ENCODE measurements around the gene FOXP2. TPM values are rescaled to one million over a fixed set of nuclear protein-coding genes. Genes with fewer than 3 reads are reported as not detected.
"Not testable (repeated sequence)": the region's sequence is repeated elsewhere in the genome, so short reads cannot be mapped to it uniquely, and the experiment has no call there.

Gene FOXP2
- total RNA-seq, 3 donors from 2014 or later (not counting 1 experiment from before 2014, with no cell fraction given): not detected

GRCh38 chr7:114502454-114503254, 88.0 kb downstream of the FOXP2 start:
- intact Hi-C loops (cut with micrococcal nuclease): no loop called here
- H3K36me3 ChIP-seq (ENCODE audit: control insufficient read depth, insufficient read depth, low read length): no peaks in the 10 kb centered on the region
- no peaks in the 10 kb centered on the region for H3K9me3 ChIP-seq (ENCODE audit: control insufficient read depth, insufficient read depth, low read length)
- no peaks in the 10 kb centered on the region for H3K27me3 ChIP-seq (ENCODE audit: control insufficient read depth, insufficient read depth, low read length)
- no peaks in the 10 kb centered on the region for H3K4me1 Mint-ChIP-seq
- no peaks in the 10 kb centered on the region for H3K9me3 Mint-ChIP-seq
- H3K36me3 Mint-ChIP-seq: no peaks in the 10 kb centered on the region
- ATAC-seq: no peak
- H3K27me3 Mint-ChIP-seq (ENCODE audit: low read depth in 2 of 2): no peaks in the 10 kb centered on the region
- TF ChIP-seq, protein P1, sequence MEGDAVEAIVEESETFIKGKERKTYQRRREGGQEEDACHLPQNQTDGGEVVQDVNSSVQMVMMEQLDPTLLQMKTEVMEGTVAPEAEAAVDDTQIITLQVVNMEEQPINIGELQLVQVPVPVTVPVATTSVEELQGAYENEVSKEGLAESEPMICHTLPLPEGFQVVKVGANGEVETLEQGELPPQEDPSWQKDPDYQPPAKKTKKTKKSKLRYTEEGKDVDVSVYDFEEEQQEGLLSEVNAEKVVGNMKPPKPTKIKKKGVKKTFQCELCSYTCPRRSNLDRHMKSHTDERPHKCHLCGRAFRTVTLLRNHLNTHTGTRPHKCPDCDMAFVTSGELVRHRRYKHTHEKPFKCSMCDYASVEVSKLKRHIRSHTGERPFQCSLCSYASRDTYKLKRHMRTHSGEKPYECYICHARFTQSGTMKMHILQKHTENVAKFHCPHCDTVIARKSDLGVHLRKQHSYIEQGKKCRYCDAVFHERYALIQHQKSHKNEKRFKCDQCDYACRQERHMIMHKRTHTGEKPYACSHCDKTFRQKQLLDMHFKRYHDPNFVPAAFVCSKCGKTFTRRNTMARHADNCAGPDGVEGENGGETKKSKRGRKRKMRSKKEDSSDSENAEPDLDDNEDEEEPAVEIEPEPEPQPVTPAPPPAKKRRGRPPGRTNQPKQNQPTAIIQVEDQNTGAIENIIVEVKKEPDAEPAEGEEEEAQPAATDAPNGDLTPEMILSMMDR (IDR thresholded peaks at IDR 0.05): no peak
- WGBS (ENCODE audit: insufficient coverage): 93% methylated on average over 3 of the region's 5 CpGs
- no peak for DNase-seq
- H3K4me3 ChIP-seq (ENCODE audit: low read length): no peak overlapping the region
- no peak overlapping the region for H3K4me3 Mint-ChIP-seq
- H3K27ac Mint-ChIP-seq: no peak overlapping the region
- H3K27ac ChIP-seq (ENCODE audit: low read length): no peak overlapping the region
- H3K4me1 ChIP-seq (ENCODE audit: control insufficient read depth, insufficient read depth, low read length): no peaks in the 10 kb centered on the region

DNA sequence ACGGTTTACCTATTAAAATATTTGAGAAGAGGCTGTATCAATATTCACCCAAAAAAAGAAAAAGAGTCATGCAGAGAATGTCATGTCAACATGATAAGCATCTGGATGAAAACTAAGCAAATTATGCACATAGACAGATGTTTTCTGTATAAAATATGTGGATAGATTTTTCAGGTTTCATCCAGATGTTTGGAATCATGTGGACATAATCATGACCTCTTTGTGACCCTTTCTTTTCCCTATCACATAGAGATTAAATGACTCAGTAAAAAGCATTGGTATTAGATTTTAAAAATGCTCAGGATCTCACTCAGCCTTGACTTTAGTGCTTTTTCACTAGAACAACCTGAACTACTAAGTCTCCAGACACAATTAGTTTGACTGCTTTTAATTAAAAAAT, 90.0 kb downstream of the FOXP2 start:
- H3K36me3 Mint-ChIP-seq: no peaks in the 10 kb centered on the region
- H3K27me3 Mint-ChIP-seq (ENCODE audit: low read depth in 2 of 2): no peaks in the 10 kb centered on the region
- TF ChIP-seq, protein P1 (IDR thresholded peaks at IDR 0.05): no peak
- Histone ChIP-seq H3K27ac (ENCODE audit: low read length) (no peak overlapping the region), H3K27me3 (ENCODE audit: control insufficient read depth, insufficient read depth, low read length) (no peaks in the 10 kb centered on the region), H3K4me1 (ENCODE audit: control insufficient read depth, insufficient read depth, low read length) (no peaks in the 10 kb centered on the region), H3K36me3 (ENCODE audit: control insufficient read depth, insufficient read depth, low read length) (no peaks in the 10 kb centered on the region), H3K9me3 (ENCODE audit: control insufficient read depth, insufficient read depth, low read length) (no peaks in the 10 kb centered on the region), H3K4me3 (ENCODE audit: low read length) (no peak overlapping the region)
- no peaks in the 10 kb centered on the region for H3K4me1 Mint-ChIP-seq
- intact Hi-C loops (cut with micrococcal nuclease): no loop called here
- no peak for DNase-seq
- ATAC-seq: no peak
- no CpG with 5 or more reads among the region's 1 CpG for WGBS (ENCODE audit: insufficient coverage)
- no peak overlapping the region for H3K27ac Mint-ChIP-seq
- no peaks in the 10 kb centered on the region for H3K9me3 Mint-ChIP-seq
- no peak overlapping the region for H3K4me3 Mint-ChIP-seq

DNA sequence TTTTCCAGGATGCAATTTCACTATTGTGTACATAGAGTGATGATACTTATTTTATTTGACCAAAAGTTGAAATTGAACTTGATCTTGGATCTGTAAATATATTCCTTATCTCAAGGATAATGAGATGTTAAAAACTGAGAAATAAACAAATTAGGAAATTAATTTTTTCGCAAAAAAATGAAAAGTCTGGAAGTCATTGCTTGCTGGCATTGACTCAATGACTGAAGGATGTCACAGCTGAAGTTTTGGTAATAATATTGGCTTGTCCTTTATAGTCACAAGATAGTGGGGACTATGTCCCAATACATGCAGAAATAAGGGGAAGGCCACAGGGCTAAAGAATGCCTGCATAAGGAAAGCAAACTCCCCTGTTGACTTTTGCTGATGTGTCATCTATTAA, 92.8 kb downstream of the FOXP2 start:
- Histone ChIP-seq H3K27ac (ENCODE audit: low read length) (no peak overlapping the region), H3K4me3 (ENCODE audit: low read length) (no peak overlapping the region), H3K36me3 (ENCODE audit: control insufficient read depth, insufficient read depth, low read length) (no peaks in the 10 kb centered on the region), H3K9me3 (ENCODE audit: control insufficient read depth, insufficient read depth, low read length) (no peaks in the 10 kb centered on the region), H3K27me3 (ENCODE audit: control insufficient read depth, insufficient read depth, low read length) (no peaks in the 10 kb centered on the region), H3K4me1 (ENCODE audit: control insufficient read depth, insufficient read depth, low read length) (no peaks in the 10 kb centered on the region)
- H3K27me3 Mint-ChIP-seq (ENCODE audit: low read depth in 2 of 2): no peaks in the 10 kb centered on the region
- no peak overlapping the region for H3K4me3 Mint-ChIP-seq
- DNase-seq (no peak), ATAC-seq (no peak)
- H3K9me3 Mint-ChIP-seq: peaks cover 2 to 3% of the 10 kb centered on the region in 2 donors
- WGBS (ENCODE audit: insufficient coverage): 85% methylated on average over 1 of the region's 1 CpG
- H3K36me3 Mint-ChIP-seq: no peaks in the 10 kb centered on the region
- no peaks in the 10 kb centered on the region for H3K4me1 Mint-ChIP-seq
- intact Hi-C loops (cut with micrococcal nuclease): no loop called here
- TF ChIP-seq, protein P1 (IDR thresholded peaks at IDR 0.05): no peak
- H3K27ac Mint-ChIP-seq: no peak overlapping the region

DNA sequence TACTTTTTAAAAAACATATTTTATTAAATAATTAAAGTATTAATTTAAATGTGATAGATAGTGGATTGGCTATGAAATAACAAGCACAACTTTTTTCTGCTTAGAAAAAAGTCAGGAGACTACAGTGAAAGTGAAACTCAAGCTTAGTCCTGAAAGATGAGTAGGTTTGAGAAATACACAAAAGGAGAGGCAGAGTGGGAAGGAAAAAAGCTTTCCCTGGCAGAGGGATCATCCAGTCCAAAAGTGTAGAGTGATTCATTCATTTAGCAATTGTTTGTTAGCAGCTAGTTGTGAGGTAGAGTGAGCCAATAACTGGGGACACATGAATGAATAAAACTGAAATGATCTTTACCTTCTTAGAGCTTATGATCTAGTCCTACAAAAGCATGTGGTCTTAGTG, 93.5 kb downstream of the FOXP2 start:
- no peak overlapping the region for H3K4me3 Mint-ChIP-seq
- no peak for DNase-seq
- H3K27me3 Mint-ChIP-seq (ENCODE audit: low read depth in 2 of 2): no peaks in the 10 kb centered on the region
- intact Hi-C loops (cut with micrococcal nuclease): no loop called here
- peaks cover 2 to 3% of the 10 kb centered on the region in 2 donors for H3K9me3 Mint-ChIP-seq
- TF ChIP-seq, protein P1 (IDR thresholded peaks at IDR 0.05): no peak
- no peak overlapping the region for H3K27ac ChIP-seq (ENCODE audit: low read length)
- ATAC-seq: no peak
- no peaks in the 10 kb centered on the region for H3K36me3 ChIP-seq (ENCODE audit: control insufficient read depth, insufficient read depth, low read length)
- H3K36me3 Mint-ChIP-seq: no peaks in the 10 kb centered on the region
- H3K27ac Mint-ChIP-seq: no peak overlapping the region
- H3K4me3 ChIP-seq (ENCODE audit: low read length): no peak overlapping the region
- H3K27me3 ChIP-seq (ENCODE audit: control insufficient read depth, insufficient read depth, low read length): no peaks in the 10 kb centered on the region
- H3K4me1 Mint-ChIP-seq: no peaks in the 10 kb centered on the region
- no peaks in the 10 kb centered on the region for H3K4me1 ChIP-seq (ENCODE audit: control insufficient read depth, insufficient read depth, low read length)
- H3K9me3 ChIP-seq (ENCODE audit: control insufficient read depth, insufficient read depth, low read length): no peaks in the 10 kb centered on the region

DNA sequence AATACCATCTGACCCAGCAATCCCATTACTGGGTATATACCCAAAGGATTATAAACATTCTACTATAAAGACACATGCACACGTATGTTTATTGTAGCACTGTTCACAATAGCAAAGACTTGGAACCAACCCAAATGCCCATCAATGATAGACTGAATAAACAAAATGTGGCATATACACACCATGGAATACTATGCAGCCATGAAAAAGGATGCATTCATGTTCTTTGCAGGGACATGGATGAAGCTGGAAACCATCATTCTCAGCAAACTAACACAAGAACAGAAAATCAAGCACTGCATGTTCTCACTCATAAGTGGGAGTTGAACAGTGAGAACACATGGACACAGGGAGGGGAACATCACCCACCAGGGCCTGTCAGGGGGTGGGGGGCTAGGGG, 96.2 kb downstream of the FOXP2 start:
- H3K4me3 Mint-ChIP-seq; DNase-seq; H3K27me3 Mint-ChIP-seq (ENCODE audit: low read depth in 2 of 2); H3K27ac Mint-ChIP-seq; intact Hi-C loops (cut with micrococcal nuclease); H3K4me1 Mint-ChIP-seq; H3K27ac ChIP-seq (ENCODE audit: low read length); H3K36me3 Mint-ChIP-seq; H3K36me3 ChIP-seq (ENCODE audit: control insufficient read depth, insufficient read depth, low read length); H3K4me1 ChIP-seq (ENCODE audit: control insufficient read depth, insufficient read depth, low read length); H3K27me3 ChIP-seq (ENCODE audit: control insufficient read depth, insufficient read depth, low read length); ATAC-seq; H3K9me3 ChIP-seq (ENCODE audit: control insufficient read depth, insufficient read depth, low read length); H3K9me3 Mint-ChIP-seq; H3K4me3 ChIP-seq (ENCODE audit: low read length): not testable (repeated sequence)
- WGBS (ENCODE audit: insufficient coverage): 83% methylated on average over 1 of the region's 1 CpG
